DMS53 (cell line): ENCODE data around the gene KRTAP10-12.
"Not testable (repeated sequence)": the region's sequence is repeated elsewhere in the genome, so short reads cannot be mapped to it uniquely, and the experiment has no call there.

Source experiments
- DNase-seq: peaks from one replicate; lab custom pipeline; 2025; lab: John Stamatoyannopoulos, UW

KRTAP10-12 gene

DNA sequence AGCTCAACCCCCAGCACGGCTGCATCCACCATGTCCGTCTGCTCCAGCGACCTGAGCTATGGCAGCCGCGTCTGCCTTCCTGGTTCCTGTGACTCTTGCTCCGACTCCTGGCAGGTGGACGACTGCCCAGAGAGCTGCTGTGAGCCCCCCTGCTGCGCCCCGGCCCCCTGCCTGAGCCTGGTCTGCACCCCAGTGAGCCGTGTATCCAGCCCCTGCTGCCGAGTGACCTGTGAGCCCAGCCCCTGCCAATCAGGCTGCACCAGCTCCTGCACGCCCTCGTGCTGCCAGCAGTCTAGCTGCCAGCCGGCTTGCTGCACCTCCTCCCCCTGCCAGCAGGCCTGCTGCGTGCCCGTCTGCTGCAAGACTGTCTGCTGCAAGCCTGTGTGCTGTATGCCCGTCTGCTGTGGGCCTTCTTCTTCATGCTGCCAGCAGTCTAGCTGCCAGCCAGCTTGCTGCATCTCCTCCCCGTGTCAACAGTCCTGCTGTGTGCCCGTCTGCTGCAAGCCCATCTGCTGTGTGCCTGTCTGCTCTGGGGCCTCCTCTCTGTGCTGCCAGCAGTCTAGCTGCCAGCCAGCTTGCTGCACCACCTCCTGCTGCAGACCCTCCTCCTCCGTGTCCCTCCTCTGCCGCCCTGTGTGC, at the start of gene KRTAP10-12:
Gene KRTAP10-12 (plus strand): TSS at position 1 of the 639 bp plus-strand sequence. CDS start 30 bp downstream, at position 31.
- not testable (repeated sequence) for DNase-seq

- no peak for DNase-seq
Measured at GRCh38 chr21:44647222-44647552, 49.8 kb upstream of the KRTAP10-12 start.

- no peak for DNase-seq
Measured at GRCh38 chr21:44648557-44649311, 48.2 kb upstream of the KRTAP10-12 start.

DNA sequence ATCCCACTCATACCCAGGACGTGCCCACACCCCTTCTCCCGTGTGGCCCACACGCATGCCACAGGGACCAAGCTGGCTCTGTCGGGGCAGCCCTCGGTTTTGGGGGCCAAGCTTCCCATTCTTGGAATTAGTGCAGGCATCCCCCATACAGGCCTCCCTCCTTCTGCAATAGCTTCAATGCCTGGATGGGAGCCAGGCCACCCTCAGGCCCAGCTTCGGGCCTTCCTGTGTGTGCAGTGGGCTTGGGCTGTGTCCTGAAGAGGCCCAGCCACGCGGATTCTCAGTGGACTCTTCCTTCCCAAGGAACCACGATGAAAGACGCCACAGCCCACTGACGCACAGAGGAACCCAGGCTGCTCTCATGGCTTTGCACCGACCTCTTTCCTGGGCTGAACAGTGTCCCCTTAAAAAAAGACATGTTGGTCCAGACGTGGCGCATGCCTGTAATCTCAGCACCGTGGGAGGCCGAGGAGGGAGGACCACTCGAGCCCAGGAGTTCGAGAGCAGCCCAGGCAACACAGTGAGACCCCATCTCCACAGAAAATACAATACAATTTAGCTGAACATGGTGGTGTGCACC, 47.4 kb upstream of the KRTAP10-12 start:
- no peak for DNase-seq

- no peak for DNase-seq
Measured at GRCh38 chr21:44650265-44650972, 46.6 kb upstream of the KRTAP10-12 start.

GRCh38 chr21:44650973-44651675, 45.8 kb upstream of the KRTAP10-12 start:
- no peak for DNase-seq

DNA sequence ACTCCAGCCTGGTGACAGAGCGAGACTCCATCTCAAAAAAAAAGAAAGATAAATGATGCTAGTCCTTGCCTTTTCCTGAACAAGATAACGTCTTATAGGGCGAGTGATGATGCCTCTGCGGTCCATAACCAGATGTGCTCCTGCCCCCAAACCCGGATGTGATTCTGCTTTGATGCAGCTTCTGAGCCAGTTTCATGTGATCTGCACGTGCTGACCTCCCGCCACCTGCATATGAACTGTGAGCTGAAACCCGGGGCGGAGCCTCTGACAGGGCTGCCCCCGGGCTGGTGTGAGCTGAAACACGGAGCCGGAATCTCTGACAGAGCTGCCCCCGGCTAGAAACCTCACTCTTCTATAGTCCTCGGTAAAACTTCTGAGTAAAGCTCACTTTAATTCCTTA, 43.8 kb upstream of the KRTAP10-12 start:
- DNase-seq = no peak

GRCh38 chr21:44653656-44654575, 43.1 kb upstream of the KRTAP10-12 start:
- DNase-seq = no peak

DNA sequence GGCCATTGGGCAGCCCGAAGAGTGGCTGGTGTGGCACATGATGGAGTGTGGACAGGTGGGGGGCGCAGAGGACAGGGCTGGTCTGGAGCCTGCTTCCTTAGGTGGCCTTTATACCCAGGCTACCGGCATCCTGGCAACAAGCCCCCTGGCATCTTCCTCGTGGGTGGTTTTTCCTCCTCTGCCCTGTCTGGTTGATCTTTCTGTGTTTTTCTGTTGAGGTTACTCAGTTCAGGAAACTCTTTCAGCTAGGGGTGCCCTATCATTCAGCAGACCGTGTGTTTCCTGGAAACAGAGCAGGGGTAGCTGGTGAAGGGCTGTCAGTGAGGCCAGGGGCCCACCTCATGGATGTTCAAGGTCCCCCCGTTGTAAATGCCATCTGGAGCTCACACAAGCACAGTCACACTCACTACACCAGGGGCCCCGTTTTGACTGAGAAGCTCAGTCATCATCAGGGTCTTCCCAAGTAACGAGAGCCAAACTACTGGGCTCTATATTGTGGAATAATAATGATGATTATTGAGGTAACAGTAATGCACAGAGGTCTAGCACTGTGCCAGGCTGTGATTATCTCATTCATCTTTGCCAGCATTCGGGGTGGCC, 42.3 kb upstream of the KRTAP10-12 start, which contains the start of gene KRTAP12-4:
Gene KRTAP12-4 (minus strand): TSS at position 84 of the 600 bp plus-strand sequence. CDS start 45 bp downstream, at position 39.
- no peak for DNase-seq

- DNase-seq = no peak
Measured at GRCh38 chr21:44656868-44657267, 40.1 kb upstream of the KRTAP10-12 start.

- no peak for DNase-seq
Measured at GRCh38 chr21:44657635-44658540, 39.1 kb upstream of the KRTAP10-12 start, which contains the start of gene KRTAP12-3. Gene KRTAP12-3 (plus strand): TSS chr21:44657932. CDS start chr21:44657980, 48 bp downstream.

- DNase-seq = no peak
Measured at GRCh38 chr21:44658541-44658910, 38.4 kb upstream of the KRTAP10-12 start.

- DNase-seq = no peak
Measured at GRCh38 chr21:44658913-44659595, 37.9 kb upstream of the KRTAP10-12 start.

GRCh38 chr21:44661567-44661966, 35.4 kb upstream of the KRTAP10-12 start:
- not testable (repeated sequence) for DNase-seq

DNA sequence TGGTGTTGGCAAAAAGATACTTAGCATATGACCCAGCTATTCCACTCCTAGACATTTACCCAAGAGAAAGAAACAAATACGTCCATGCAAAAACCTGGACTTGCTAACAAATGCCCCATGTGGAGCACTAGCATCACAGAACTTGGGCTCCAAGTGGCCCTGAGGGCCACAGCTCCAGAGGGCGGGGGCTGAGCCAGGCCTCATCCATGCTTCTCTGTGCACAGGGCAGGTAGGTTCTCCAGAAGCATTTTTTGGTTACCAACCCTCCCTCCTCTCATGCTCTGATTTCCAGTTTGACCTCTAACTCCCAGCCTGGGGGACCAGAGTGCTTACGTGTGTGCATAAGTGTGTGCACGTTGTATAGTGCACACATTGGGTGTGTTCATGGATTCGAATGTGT, 32.3 kb upstream of the KRTAP10-12 start:
- no peak for DNase-seq

- DNase-seq = no peak
Measured at GRCh38 chr21:44666401-44667320, 30.3 kb upstream of the KRTAP10-12 start, which contains the start of gene KRTAP12-2. Gene KRTAP12-2 (minus strand): TSS chr21:44666927. CDS start chr21:44666886, 41 bp downstream.

DNA sequence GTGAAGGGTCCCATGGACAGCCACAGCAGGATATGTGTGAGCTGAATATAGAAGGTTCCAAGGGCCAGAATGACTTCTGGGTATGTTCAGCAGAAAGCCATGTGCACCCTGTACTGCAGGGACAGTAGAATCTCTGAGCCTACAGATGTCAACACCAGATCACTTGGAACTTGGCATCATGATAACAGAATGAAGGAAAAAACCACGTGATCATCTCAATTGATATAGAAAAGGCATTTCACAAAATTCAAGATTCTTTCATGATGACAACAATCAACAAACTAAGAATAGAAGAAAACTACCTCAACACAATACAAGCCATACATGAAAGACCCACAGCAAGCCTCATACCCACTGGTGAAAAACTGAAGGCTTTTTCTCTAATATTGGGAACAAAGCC, 29.4 kb upstream of the KRTAP10-12 start:
- no peak for DNase-seq
